AG09319 (cell line): ENCODE results near the gene IFITM2.

Source experiments
- DNase-seq: peaks from one replicate; pipeline ENCODE4 v3.0.0-alpha.2; 2010; ENCODE audit warnings: low read depth; ENCODE audit errors: extremely low read depth
- TF ChIP-seq, protein P1 (sequence below): IDR thresholded peaks from 2 replicates; pipeline ENCODE4 v1.5.1; 2011; ENCODE audit warnings: low read depth, mild to moderate bottlenecking, inconsistent platforms, low read length, moderate library complexity

Gene IFITM2

DNA sequence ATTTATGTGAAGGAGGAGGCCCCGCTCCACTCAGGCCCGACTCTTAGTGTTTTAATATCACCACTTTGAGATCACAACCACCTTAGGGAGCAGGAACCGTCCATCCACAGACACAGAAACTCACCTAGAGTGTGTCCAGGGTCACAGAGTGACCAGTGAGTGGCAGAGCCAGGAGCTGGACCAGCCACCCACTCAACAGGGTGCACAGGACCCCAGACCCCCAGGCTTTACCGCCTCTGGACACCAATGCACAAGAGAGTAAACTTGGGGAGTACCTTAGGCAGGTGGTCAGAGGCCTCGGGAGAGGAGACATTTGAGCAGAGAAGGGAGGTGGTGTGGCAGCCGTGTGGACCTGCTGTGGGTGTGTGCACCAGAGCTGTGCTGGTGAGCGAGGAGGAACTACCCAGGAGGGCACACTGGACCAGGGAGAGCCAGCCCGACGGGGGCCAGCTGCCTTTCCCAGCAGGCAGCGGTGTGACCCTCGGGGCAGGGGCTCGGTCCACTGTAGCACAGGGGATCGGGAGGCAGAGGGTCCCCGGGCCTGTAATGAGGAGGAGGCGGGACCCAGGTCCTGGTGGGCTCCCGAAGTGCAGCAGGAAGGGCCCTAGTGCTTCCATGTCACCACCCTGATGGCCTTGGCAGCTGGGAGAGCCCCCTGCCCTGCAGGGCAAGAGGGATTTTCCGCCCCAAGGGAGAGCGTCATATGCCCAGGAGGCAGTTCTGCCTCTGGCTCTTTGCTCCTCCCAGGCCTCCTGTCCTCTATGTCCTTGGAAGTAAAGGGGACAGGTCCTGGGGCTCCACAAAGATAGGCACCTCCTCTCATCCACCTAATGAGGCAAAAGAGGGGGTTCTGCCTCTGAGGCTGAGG lies 36.9 kb upstream of the IFITM2 start:
- TF ChIP-seq, protein P1, sequence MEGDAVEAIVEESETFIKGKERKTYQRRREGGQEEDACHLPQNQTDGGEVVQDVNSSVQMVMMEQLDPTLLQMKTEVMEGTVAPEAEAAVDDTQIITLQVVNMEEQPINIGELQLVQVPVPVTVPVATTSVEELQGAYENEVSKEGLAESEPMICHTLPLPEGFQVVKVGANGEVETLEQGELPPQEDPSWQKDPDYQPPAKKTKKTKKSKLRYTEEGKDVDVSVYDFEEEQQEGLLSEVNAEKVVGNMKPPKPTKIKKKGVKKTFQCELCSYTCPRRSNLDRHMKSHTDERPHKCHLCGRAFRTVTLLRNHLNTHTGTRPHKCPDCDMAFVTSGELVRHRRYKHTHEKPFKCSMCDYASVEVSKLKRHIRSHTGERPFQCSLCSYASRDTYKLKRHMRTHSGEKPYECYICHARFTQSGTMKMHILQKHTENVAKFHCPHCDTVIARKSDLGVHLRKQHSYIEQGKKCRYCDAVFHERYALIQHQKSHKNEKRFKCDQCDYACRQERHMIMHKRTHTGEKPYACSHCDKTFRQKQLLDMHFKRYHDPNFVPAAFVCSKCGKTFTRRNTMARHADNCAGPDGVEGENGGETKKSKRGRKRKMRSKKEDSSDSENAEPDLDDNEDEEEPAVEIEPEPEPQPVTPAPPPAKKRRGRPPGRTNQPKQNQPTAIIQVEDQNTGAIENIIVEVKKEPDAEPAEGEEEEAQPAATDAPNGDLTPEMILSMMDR: no peak
- DNase-seq: no peak

DNA sequence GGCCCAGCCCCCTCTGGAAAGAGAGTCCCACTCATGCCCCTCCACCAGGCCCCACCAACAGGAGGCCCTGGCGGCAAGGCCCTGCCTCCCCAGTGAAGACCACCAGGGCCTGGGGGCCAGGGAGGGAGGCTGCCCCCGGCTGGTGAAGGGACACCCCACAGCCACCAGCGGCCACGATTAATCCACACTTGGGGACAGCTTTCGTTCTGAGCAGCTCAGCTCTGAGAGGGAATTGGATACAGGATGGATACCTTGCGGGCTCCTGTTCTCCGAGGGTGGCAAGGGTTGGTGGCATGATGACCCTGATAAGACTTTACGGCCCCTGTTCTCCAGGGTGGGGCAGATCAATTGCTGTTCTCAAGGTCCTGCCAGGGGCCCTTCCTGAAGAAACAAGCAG lies 36.3 kb upstream of the IFITM2 start:
- TF ChIP-seq, protein P1: no peak
- DNase-seq: no peak

GRCh38 chr11:272195-272930 lies 35.3 kb upstream of the IFITM2 start:
- DNase-seq: no peak
- TF ChIP-seq, protein P1: no peak

GRCh38 chr11:272931-273198 lies 34.8 kb upstream of the IFITM2 start:
- TF ChIP-seq, protein P1: no peak

DNA sequence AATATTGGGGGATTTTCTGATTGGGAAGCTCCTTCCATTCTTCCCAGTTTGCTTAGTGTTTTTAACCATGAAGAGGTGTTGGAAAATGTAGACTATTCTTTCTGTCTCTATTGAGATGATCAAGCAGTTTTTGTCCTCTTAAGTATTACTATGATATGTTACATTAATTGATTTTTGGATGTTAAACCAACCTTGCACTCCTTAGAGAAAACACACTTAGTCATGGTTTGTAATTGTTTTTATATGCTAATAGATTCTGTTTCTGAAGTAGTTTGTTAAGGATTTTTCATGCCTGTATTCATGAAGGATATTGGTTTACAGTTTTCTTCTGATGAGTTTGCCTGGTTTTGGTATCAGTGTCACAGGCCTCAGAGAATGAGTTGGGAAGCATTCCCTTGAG lies 31.4 kb upstream of the IFITM2 start:
- TF ChIP-seq, protein P1: no peak
- no peak for DNase-seq

More at GRCh38 chr11:272931-273198, 34.8 kb upstream of the IFITM2 start:
- no peak for DNase-seq

GRCh38 chr11:278001-278951 lies 29.3 kb upstream of the IFITM2 start, which contains the start of gene NLRP6:
Gene NLRP6 (plus strand): TSS chr11:278407. CDS start chr11:278570, 163 bp downstream.
- DNase-seq: no peak
- TF ChIP-seq, protein P1: no peak
